ENCODE measurements around the gene TMTC1.

TMTC1 gene

DNA sequence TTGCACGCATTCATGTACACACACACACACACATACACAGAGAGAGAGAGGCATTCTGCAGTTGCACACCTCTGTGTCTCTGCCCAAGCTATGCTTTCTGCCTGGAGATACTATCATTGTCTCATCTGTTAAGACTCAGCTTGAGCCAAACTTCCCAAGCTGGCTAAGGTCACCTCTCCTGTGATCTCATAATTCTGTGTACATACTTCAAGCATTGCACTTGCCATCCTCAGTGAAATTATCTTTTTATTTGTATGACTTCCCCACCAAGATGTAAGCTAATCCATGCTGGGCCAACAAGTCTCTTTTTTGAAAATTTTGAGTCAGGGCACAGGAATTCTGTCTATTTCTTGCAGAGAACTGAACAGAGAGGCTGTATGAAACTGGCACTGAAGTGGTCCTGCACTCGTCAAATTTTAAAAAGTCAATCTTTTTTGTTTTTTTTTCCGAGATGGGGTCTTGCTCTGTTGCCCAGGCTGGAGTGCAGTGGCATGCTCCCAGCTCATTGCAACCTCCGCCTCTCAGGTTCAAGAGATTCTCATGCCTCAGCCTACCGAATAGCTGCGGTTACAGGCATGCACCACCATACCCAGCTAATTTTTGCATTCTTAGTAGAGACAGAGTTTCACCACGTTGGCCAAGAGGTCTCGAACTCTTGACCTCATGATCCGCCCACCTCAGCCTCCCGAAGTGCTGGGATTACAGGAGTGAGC is 44.3 kb downstream of the TMTC1 start:
- no peak for DNase-seq

DNA sequence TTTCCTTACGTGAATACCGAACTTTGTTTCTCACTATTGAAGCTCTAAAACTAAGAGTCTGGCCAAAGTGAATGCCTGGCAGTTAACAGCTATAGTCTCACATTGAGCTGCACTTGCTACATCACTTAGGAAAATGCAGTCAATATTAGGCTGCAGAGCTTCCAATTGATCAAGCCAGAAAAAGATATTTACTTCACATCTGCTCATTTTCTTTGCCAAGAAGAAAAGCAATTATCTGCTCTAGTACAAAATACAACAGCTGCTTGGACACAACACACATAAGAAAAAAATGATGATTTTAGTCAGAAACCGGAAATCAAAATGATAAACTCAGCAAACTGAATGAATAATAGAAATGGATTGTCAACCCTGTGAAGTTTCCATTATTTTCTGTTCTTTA is 45.4 kb downstream of the TMTC1 start:
- DNase-seq: no peak

DNA sequence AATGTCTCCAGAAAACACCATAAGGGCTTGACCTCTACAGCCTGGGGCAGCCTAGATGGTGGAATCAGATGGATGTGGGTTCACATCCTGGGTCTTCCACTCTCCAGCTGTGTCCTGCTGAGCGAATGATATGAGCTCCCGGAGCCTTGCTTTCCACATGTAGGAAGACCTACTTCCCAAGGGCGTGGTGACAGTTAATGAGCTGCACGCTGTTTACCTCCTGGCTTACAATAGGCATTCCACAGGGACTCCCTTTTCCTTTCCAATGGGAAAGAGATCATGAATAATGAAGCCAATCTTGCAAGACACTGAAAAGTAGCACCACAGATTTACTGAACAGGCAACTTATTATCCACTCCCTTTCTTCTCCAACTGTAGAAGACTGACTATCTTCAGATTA is 46.1 kb downstream of the TMTC1 start:
- DNase-seq: no peak

DNA sequence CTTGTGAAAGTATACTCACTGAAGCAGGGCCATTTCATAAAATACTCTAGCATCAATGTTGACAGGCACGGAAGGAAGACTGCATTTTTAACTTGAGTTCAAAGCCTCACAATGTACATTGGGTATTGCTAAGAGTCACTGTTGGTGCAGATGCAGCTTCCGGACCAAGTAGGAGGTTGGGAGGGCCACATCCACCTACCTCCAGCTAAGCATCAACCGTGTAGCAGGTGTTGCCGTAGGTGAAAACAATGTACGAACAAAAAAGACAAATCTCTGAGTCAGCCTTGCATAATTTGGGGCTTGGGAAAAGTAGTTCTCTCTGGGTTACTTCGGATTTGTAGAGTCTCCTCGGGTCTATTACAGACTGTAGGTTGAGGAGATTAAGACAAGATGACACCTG is 48.1 kb downstream of the TMTC1 start:
- DNase-seq: no peak

DNA sequence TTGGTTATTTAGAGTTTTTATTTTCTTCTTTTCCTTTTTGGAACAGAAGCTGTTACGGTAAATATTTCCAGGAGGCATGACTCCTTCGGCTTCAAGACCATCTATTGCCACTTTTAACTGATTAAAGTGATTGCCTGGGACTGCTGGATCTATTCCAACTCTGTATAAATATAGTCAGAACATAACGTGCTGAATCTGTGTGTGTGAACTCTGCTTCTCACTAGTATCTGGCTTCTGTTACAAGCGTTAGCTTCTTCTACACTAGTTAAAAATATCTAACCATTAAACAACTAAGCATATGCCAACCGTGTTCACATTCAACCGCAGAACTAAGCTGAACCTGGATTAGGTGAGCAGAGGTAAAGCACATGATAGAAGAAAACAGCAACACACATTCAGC is 49.0 kb downstream of the TMTC1 start:
- DNase-seq: no peak

DNA sequence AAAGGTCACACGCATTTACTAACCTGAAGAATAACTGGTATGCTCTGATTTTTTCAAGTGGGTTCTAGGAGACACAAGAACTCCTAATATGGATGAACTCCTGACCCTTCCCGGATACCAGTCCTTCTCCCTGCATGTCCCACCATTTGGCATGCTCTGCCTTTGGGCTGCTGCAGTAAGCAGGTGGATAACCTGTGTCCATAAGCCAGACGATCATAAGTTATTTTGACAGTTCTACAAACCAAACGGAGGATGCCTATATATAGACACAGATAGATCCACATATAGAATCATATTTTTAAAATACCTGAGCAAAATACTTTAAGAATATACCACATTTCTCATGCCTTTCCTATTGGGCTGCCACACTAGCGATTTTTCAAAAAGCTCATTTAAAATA is 49.4 kb downstream of the TMTC1 start:
- no peak for DNase-seq

DNA sequence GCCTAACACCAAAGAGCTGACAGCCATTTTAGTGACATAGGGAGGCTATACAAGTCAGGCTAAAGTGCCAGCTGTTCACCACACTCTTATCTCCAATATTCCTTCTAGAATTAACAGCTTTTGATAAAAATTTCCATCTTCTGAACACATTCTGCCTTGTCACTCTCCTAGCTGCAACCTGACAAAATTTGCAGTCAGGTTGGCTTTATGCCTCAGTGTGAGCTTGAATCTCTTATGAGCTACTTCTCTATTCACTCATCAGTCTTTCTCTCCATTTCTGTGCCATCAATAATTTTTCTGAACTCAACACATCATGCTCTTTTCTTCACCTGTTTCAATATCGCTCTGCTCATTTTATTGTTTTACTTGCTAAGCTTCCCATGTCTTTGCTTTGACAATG is 50.2 kb downstream of the TMTC1 start:
- no peak for DNase-seq

DNA sequence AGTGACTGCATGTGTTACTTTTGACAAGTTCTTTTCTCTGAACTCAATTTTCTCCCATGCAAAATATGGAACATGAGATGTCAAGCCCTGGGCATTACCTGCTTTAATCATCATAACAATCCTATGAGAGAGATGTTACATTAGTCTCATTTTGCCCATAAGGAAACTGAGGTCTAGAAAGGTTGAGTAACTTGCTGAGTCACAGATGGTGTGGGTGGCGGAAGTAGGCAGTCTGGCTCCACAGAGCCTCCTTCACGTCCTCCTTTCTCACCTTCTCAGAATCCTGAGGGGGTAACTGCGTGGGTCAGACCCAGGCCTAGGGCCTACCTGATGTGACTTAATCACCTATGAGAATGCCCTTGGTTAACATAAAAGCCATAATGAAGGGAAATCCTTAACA is 50.7 kb downstream of the TMTC1 start:
- no peak for DNase-seq

DNA sequence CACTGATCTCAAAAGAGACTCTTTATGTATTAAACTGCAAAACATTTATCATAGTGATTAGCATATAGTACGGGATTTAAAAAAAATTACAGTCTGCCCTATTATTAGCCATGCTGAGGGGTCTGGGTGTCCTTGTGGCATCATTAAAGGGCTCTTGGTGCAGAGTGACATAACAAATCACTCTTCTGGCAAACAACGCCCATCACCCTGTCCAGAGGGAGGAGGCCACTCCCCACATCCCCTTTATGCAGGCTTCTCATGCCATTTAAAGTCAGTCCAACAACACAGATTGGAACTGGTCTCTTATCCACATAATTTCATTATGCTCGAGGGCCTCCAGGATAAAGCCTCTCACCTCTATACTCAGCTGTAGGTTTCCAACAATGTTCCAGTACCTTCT is 51.1 kb downstream of the TMTC1 start:
- no peak for DNase-seq

DNA sequence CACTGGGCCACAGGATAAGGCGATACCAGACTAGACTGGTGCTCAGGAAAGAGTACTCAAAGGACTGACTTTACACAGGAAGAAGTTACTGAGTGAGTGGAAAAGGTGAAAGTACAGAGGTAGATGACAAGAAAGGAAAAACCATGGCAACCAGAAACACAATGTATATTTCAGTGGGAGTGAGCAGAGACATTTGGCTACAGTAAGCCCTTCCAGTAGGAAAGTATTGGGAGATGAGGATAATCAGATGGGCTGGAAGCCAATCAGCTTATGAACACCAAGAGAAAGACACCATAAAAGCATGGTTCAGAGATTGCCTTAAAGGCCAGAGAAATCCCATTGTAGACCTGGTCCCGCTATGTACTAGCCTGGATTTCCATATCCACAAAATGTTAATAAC is 51.6 kb downstream of the TMTC1 start:
- no peak for DNase-seq

DNA sequence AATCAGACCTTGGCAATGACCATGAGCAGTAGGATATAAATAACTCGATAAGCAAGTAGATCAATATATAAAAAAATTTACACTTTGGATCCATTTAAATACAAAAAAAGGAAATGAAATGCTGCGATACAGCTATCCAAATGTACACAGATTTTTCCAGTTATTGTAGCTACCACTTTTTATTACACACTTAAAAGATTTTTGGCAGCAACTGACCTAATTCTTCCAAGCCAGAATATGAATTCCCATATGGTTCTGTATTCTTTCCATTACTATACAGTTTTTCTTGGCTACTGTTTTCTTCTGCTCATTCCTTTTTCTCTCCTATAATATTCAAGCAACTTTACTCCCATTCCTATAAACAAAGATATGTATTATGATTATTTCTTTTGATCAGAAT is 52.2 kb downstream of the TMTC1 start:
- no peak for DNase-seq

DNA sequence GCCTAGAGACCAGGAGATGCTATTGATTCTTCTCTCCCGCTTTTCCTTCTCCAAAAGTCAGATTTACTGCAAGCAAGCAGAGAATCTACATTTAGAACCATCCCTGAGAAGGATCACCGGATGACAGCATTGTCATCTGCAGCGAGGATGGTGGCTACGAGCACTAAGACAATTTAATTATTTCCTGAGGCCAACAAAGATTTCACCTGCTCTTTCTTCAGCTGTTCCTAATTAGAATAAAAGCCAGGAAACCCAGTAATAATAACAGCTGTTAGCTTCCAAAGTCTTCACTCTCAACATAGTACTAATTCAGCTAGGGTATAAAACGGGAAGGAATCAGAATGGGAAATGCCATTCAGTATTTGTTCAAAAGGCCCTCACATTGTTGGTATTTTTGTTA is 53.3 kb downstream of the TMTC1 start:
- DNase-seq: no peak

DNA sequence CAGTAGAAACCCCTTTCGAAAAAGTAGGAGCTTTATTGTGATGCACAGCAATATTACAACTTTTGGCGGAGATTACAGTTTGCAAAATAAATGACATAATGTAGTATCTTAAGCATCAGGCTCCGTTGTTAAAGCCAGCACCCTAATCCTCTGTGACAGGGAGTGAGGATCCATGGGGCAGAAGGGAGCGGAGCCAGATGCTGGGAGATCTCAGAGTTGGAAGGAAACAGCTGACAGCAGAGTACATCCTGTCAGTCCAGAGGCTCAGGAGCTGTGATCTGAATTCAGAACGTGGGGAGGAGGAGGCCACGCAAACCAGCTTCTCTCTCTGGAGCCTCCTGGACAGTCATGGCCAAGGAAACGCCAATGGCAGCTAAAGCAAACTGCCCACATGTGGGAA is 55.7 kb downstream of the TMTC1 start:
- no peak for DNase-seq

DNA sequence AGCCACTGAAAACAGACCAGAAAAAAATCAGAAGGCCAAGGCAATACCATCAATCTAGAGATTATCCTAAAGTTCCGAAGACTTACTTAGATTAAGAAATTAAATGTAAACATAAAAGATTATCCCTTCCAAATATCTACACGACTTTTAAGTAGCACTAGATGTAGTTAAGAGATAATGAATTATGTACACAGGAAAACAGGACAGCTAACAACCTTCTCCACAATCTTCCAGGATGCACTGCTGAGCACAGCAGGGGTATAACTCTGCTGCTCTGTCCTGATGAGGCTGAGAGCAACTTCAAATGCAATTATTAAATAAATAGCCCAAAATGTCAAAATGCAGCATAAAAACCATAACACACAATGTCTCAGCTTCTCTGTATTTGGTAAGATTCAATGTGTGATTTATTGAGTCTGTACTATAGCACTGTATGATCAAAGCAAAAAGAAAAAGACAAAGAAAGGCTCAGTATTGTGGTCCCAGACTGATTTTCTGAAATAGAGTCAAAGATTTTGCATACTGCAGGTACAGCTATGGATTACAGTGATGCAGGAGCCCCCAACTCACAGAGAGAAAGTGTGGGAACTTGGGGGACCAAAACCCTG is 56.9 kb downstream of the TMTC1 start:
- DNase-seq: no peak

DNA sequence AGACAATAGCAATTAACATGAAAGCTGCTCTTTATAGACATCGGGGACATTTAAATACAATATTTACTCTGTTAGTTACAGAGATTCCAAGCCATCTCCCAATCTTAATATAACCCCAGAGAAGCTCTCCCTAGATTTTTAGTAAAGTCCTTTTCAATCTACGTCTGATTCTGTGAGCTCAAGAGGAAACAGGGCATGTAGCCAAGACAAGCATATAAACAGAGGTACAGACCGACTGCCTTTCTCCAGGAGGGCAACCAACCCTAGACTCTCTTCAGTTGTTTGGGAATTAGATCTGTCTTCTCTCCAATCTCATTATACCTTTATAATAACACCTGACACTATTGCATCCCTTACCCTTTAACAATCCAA is 57.4 kb downstream of the TMTC1 start:
- no peak for DNase-seq

DNA sequence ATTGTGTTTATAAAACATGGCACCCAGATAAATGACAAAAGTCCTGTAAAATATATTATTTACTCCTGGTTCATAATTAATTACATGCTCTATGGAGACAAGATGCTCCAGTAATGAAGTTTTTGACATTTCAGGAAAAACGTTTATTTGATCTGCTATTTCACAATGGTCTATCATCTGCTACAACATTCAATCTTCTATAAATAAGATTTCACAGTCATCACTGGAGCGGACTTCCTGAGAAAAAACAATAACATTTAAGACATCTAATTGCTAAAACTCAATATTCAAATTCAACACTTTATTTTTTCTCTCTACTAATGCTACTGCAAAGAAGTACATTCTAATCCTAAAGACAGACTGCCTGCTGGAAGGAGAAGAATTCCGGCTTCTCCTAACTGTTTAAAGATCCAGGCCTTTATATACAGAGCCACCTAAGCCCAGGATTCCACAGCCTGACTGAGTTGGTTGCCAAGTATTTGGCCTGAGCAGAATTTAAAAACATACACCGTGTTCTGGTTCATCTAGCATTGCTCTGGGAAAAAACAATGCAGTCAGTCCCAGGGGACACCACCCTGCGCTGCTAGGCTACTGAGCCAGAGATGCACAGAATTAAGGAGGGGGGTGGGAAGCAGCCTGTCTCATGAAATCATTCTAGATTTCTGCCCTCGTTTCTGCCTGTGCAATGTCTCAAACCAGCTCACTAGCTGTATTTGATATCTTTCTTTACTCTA is 58.0 kb downstream of the TMTC1 start:
- DNase-seq: no peak

DNA sequence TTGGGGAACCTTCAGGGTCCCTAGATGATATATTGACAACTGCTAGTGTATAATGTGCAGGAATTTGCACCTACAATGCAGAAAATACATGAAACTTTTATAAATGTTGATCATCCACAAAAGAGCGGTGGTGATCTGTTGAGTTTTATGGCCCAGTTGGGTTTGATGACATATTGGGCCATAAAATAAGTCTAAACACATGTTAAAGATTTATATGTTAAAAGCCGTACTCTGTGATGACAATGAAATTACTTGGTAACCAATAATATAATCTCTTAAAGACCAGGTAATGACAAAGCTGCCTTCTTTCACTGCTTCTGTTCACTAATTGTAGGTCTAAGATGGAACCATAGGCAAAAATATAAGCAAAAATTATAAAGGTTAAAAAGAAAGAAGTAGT is 61.6 kb downstream of the TMTC1 start:
- DNase-seq: no peak

DNA sequence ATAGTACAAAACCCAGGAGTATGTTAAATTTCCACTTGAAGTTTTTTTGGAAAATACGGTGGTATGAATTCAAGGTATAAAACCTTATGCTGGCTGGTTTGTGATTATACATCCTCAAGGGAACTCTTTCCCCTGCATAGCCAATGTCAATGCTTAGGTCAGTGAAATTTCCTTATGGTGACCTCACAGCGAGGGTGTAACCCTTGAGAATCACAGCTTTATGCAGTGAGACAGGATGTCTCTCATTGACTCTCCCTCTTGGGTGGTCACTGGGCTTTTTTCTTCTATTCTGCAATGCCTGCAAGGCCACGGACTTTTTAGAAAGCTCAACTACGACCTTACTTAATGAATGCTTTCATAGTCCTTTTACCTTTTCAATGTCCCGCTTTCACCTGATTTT is 64.4 kb downstream of the TMTC1 start:
- no peak for DNase-seq

DNA sequence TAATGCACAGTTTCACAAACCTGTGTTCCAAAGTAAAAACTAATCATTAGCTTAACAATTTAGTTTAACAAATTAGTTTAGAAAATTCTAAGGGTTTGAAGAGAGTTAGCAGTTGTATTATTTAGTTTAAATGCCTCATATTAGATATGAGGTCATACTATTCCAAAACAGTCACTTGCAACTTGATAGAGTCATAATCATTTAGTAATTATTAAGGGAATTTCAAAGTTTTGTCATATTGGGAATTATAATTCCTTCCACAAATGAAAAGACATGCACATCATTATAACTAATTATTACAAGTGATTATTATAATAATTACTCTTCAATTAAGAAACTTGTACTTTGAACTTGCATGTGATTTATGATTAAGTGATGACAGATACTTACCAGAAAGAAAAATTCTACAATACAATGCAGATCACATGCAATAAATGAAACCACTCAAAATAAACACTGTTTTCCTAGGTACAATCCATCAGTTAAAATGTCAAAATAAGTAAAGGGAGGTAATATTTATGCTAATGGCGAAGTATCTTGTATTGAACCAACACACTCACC is 66.1 kb downstream of the TMTC1 start:
- no peak for DNase-seq

DNA sequence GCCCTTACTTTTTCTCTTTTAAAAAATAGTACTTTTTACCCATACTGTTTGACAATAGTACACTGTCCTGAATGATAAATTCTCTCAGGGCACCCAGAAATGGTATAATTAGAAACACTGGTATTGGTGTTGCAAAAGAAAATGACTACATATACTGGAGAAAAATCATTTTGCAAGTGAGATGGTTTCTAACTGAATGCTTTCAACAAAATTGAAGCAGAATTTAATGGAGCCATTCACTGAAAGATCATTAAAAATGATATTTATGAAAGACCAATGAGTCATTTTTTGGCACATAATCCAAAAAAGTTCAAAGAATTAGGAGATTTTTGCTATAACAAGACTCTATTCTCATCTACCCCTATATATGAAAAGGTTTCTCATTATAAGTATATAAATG is 68.8 kb downstream of the TMTC1 start:
- no peak for DNase-seq

DNA sequence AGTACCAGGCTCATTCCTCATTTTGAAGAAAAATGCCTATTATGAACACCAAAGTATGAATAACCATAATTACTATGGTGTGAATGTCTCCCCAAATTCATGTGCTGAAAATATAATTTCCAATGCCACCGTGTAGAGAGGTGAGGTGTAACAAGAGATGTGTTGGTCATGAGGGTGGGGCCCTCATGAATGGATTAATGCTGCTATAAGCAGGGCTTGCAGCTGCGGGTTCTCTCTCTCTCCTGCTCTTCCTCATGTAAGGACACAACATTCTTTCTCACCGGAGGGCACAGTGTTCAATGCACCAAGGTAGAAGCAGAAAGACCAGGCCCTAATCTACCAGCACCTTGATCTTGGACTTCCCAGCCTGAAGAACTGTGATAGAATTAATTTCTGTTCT is 70.0 kb downstream of the TMTC1 start:
- DNase-seq: no peak

DNA sequence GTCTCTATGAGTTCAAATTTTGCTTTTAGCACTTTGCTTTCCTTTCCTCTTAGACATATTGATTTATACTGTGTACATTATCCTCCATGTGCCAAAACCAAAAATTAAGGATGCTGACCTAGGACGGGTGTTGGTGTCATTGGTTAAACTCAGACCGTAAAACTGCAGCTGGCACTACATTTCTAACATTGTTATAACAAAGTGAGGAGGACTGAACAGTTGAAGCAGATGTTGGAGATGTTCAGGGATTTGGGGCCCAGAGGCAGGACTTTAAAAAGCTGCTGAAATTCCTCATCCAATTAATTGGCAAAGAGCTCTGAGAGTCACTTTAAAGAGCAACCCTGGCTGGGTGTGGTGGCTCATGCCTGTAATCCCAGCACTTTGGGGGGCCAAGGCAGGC is 72.4 kb downstream of the TMTC1 start:
- DNase-seq: no peak

DNA sequence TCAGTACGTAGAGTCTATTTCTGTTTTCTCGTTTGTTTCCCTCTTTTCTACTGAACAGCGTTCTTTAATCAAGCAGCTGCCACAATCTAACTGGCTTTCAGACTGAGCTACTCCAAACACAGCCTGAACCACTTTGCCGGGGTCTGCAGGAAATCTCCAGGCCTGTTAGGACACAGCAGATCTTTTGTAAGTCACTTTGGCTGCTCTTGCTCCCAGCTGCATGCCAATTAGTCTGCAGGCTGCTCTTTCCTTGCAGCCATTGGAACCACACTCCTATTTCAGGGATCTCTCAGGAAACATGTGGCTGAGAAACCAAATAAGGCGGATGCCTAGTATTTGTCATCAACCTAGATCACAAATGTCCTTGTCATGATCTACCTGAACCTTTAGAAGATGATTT is 73.6 kb downstream of the TMTC1 start:
- DNase-seq: no peak

DNA sequence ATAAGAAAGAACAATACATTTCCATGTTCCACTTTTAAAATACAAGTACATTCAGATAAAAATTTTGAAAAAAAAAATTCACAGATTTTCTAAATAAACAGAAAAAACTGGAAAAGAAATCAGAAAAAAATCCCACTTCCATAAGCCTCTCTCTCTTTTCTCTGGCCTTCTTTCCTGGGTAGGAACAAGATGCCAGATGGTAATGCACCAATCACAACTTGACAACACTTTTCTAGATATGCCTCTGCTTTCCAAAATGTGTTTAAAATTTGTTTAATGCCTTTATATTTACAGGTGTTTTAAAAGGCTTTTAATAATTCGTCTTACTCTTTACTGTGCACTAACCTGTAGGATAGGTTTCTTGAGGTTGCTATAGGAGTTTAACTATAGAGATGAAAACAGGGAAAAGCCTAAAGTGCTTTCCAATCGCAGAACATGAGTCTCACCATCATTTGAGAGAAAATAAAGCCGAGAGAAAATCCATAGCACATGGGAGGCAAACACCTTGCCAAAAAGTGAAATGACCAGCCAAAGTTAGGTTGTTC is 74.2 kb downstream of the TMTC1 start:
- DNase-seq: no peak
